Measurements from ENCODE around the gene STMN1.

Gene STMN1

GRCh38 chr1:25890239-25891034, 15.8 kb downstream of the STMN1 start:
- DNase-seq = peak; percentile 51

DNA sequence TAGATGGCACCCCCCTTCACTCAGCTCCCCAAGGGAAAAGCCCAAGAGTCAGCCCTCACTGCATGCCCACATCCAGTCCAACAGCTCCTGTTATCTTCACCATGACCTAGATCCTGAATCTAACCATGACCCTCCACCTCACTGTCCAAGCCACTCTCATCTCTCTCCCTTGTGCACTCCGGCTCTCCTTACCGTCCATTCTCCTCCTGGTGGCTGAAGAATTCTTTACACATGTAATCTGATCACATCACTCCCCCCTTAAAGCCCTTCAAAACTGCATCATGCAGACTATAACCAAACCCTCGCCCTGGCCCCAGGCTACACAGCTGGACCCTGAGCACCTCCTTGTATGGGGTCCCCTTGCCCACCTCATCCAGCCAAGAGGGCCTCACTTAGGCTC, 16.7 kb downstream of the STMN1 start:
- DNase-seq = peak; percentile 20

DNA sequence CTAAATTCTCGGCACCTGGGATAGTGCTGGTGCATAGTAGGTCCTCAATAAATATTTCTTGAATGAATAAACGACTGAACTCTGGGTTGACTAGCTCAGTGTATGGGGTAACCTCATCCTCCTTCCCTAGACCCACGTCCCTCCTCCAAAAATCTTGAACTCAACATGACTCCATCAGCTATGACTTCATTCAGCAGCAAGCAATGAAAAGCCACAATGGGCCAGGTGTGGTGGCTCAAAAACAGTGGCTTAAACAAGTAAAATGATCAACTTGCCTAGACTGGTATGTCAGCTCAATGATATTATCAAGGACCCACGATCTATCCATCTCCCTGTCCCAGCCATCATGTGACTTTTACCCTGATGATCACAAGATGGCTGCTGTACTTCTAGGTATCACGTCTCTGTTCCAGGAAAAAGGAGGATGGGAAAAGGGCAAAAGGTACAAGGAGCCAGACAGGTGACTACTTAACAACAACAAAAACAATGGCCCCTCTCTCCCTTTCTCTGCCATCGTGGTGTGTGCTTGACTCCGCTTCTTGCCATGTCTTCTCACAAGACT, 17.7 kb downstream of the STMN1 start:
- DNase-seq = no peak

- DNase-seq = no peak
These were observed 20.6 kb downstream of the STMN1 start for GRCh38 chr1:25885602-25886001.

GRCh38 chr1:25881266-25881665, 25.0 kb downstream of the STMN1 start:
- no peak for DNase-seq

GRCh38 chr1:25880518-25880917, 25.7 kb downstream of the STMN1 start:
- no peak for DNase-seq

GRCh38 chr1:25879675-25880074, 26.5 kb downstream of the STMN1 start:
- DNase-seq = no peak

GRCh38 chr1:25878690-25879089, 27.5 kb downstream of the STMN1 start:
- DNase-seq = no peak

- no peak for DNase-seq
These were observed 29.1 kb downstream of the STMN1 start for GRCh38 chr1:25877155-25877554.

DNA sequence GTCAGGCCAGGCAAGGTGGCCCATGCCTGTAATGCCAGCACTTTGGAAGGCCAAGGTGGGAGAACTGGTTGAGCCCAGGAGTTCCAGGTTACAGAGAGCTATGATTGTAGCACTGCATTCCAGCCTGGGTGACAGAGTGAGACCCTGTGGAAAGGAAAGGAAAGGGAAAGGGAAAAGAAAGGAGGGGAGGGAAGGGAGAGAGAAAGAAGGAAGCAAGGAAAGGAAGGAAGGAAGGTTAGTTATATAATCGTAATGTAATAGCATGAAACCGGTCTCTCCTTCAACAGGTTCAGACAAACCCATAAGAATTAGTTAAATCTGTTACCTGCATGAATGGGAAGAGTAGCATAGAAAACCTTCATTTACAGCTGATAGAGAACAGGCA, 29.5 kb downstream of the STMN1 start:
- no peak for DNase-seq

DNA sequence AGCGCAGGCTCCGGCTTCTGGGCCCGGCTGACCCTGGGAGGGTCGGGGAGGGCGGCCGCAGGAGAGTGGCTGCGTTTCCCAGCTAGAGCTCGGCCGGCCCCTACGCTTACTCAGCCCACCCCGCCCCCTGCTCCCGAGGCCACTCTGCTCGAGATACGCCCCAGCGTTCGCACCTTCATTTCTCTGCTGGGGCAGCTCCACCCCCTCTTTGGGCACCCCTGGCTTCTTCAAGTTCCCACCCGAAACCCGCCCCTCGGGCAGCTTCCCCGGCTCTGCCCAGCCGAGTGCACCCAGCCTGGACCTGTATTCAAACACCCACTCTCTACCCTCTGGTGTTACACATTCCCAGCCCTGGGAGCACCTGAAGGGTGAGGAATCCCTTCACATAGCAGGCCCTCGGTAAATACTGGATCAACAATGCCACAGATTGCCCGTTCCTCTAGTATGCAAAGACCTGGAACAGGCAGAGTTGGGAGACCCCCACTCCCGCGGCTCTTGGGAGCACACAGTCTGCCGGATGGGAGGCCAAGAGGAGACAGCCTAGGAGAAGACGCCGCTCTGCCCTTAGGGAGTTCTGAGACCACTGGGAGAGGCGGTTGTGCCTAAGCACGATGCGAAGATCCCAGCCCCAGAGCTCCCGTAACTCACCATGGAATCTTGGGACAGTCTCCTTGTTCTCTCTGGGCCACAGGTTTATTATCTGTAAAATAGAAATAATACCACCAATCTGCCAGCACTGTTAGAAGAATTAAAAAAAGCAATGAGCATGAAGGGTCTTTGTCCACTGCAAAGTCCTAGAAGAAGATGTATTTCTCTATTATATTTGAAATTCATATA, 30.1 kb downstream of the STMN1 start:
- DNase-seq = no peak

- DNase-seq = peak; percentile 81
These were observed 30.9 kb downstream of the STMN1 start, which contains the start of gene PAQR7 for GRCh38 chr1:25875154-25875855. Gene PAQR7 (minus strand): TSS chr1:25875708. CDS start chr1:25863839, 11,869 bp downstream.

DNA sequence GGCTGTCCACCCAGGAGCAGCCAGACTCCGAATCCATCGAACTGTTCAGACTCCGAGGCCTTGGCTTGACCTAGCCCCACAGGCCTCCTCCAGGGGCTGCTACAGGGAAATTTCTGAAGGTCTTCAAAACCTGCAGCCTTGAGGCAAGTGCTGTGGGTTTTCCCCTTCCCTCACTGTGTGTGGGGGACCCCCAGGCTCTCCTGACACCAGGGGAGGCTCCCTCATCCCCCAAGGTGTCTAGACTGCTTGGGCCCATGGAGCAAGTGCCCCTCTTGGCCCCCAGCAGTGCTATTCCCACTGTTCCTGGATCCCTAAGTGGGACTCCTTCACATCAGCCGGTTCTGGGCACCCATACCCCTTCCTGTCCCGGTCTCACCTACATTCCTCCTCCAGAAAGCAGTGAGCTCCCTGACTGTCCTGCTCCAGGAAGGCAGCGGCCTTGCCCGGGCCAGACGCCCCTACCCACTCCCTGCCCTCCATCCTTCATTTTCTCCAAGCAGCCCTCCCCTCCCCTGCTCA, 31.5 kb downstream of the STMN1 start:
- no peak for DNase-seq

DNA sequence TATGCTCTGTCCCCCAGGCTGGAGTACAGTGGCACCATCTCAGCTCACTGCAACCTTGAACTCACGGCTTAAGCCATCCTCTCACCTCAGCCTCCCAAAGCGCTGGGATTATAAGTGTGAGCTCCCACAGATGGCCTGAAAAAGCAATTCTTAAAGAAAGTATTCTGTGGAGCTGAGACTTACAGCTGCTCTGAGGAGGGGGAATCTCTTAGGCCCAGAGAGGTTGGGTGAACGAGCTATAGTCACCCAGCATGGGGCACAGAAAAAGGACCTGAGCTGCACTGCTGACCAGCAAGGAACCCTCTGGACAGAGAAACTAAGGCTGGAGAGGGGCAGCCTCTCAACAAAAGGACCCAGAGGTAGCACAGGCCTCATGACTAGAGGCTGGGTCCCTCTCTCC, 32.0 kb downstream of the STMN1 start:
- no peak for DNase-seq

- no peak for DNase-seq
These were observed 33.1 kb downstream of the STMN1 start for GRCh38 chr1:25873120-25873519.

- DNase-seq = no peak
These were observed 33.5 kb downstream of the STMN1 start for GRCh38 chr1:25872713-25873112.

- no peak for DNase-seq
These were observed 34.3 kb downstream of the STMN1 start for GRCh38 chr1:25871704-25872494.

DNA sequence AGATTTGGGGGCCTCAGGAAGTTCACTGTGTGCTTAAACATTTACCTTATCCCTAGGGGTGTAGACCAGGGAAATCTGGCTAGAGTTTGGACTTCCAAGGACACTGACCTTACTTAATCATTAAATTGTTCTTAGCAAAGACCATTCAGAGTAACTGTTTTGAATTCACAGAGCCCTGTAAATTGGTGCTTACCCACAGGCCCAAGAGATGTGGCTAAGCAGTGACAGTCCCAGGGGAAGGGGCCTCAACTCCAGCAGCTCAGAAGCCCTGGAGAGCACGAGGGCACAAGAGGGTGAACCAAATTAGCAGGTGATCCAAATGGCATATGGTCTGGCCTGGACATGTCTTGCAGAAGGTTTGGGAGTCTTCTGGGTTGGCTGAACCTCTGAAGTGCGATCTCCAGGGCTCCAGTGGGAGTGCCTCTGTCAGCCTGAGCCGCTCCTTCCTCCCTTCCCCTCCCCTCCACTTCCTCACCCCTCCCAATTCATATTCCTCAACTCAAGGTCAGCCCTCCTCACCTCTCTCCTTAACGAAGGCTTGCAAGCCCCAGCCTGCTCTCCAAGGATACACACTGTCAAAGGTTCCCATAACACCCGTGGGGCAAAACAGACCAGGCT, 35.0 kb downstream of the STMN1 start:
- DNase-seq = no peak

- DNase-seq = no peak
These were observed 35.6 kb downstream of the STMN1 start for GRCh38 chr1:25870614-25871013.

DNA sequence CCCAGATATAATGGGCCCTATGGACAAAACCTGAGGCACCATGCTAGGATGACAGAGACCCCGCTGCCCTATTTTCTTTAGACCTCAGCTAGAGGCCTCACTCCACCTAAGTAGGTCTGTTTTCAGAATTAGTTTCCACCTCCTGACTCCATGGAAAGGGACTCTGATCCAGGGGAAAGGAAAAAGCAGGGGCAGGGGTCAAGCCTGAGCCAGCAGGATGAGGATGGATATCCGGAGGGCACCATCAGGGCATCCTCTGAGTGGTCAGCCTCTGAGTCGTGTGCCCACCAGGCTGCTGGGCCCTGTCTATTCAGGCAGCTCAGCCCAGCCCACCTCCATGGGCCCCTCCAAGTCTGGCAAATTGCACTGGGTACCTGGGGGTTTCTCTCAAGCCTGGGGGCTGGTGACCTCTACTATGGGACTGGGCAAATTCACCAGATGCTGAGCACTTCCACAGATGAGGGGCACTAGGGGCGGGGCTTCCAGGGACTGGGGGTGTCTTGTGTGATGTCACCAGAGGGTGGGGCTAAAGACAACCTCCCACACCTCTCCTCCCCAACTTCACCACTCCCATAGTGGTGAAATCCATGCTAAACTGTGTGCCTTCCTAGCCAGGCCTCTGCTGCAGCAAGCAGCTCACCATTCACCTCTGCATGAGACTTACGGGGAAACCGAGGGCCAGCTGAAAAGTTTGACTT, 36.2 kb downstream of the STMN1 start:
- no peak for DNase-seq
